Measurements from ENCODE around the gene WNT6.

The WNT6 gene

DNA sequence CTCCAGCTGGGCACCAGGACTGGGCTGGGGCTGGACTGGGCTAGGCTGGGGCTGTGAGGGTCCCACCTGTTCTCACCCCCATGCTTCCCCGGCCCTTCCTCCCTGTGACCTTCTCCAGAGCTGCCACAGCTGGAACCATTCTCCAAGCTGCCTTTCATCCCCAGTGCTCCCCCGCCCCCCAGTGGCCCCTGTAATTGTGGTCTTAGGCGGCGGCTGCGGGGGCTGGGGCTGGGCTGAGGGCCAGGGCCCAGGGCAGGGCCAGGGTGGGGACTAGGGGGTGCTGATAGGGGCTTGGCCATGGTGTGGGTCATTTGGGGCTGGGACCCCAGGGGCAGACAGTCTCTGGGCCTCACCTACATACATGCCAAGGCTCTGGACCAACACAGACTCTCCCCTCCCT, 18.3 kb downstream of the WNT6 start:
- DNase-seq (ENCODE audit: low read depth, low spot score), result no peak

- no peak for DNase-seq (ENCODE audit: low read depth, low spot score)
Measured at GRCh38 chr2:218878486-218878885, 18.9 kb downstream of the WNT6 start.

- no peak for DNase-seq (ENCODE audit: low read depth, low spot score)
Measured at GRCh38 chr2:218878926-218879761, 19.5 kb downstream of the WNT6 start.

- no peak for DNase-seq (ENCODE audit: low read depth, low spot score)
Measured at GRCh38 chr2:218879776-218880101, 20.1 kb downstream of the WNT6 start.

DNA sequence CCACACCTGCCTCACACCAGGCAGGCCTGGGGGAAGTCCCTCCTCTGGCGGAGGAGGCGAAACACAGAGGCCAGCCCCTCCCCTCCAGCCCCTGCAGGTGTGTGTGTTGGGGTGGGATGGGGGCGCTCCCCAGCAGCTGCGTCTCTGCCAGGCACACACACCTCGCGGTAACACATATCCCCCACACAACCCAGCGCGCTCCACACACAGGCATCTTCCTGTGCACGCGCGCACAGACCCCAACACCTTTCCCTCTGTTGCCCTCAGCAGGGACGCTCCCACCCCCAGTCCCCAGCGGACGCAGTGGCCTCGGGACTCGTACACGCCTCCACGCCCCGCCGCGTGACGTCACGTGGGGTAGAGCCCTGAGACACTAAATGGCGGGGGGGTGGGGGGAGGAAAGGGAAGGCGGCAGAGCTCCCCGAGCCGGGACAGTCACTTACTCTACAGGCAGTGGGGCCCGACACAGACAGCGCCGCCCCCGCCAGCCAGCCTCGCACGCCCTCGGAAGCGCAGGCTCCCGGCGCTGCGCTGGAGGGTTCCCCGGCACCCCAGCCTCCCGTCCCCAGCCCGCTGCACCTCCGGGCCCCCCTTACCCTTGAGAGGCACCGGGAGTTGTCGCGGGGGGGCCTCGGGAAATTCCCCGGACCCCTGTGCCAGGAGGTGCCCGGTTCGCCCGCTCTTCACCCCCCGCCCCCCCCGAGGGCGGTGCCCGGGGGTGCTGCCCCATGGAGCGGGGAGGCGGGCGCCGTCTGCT, 20.7 kb downstream of the WNT6 start, which contains the start of gene WNT10A:
WNT10A (plus strand) TSS at position 751 of the 757 bp plus-strand sequence. CDS start 144 bp downstream, outside the sequence.
- DNase-seq (ENCODE audit: low read depth, low spot score), result no peak

DNA sequence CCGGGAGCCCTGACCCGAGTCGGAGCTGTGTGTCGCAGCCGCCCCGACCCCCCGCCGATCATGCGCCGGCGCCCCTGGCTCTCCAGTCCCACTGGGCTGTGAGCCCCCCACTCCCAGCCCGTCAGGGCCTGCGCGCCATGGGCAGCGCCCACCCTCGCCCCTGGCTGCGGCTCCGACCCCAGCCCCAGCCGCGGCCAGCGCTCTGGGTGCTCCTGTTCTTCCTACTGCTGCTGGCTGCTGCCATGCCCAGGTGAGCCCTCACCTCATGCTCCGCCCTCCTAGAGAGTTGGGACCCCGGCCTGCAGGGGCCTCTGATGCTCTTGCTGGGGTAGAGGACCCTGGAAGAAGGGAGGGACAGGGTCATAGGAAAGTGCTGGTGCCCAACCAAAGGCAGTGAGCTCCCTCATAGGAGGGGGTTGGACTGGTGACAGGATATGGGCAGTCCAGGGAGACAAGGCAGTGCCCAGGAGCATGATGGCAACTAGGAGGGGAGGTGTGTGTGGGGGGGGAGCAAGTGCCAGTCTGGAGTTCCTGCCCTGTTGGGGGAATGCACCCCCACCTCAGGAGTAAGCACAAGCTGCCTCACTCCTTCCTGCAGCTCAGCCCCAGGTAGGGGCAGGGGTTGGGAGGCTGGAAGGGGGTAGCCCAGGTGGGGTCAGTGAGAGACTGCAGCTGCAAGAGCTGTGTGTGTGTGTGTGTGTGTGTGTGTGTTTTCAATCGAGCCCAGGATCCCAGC, 21.4 kb downstream of the WNT6 start:
- no peak for DNase-seq (ENCODE audit: low read depth, low spot score)

GRCh38 chr2:218881744-218882460, 22.3 kb downstream of the WNT6 start:
- DNase-seq (ENCODE audit: low read depth, low spot score), result no peak

DNA sequence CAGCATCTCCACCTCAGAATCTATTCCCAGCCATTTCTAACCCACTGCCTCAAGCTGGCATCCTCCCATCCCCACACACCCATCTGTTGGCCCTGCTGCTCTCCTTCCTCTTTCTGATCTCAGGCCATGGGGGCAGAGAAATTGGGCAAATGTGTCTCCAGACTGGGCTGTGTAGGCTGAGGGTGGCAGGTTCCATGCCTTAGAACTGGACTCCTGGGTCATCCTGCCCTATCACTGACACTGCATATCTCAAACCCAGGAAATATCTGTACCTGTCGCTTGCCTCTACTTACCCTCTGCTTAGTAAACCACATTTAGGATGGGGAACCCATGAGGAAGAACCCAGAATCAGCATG, 22.8 kb downstream of the WNT6 start:
- DNase-seq (ENCODE audit: low read depth, low spot score), result no peak

DNA sequence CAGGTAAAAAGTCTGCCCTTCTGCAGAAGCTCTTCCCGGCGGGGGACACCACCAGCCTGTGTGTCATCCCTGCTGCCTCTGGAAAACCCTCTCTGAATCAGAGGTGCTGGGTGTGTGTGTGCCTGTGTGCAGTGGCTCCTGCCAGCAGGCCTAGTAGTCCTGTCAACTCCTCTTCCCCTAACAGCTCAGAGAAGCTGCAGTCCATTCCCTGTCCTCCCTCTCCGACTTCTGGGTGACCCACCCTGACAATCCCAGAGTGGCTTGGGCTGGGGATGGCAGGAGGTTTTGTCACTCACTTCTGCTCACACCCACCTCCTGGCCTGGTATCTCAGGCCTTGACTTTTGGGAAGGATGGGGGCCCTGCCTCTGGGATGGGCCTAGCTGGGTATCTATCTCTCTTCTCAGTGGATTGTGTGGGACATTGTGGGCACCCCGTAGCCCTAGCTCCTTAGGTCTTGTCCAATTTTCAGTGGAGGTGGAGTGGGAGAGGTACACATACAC, 23.3 kb downstream of the WNT6 start:
- DNase-seq (ENCODE audit: low read depth, low spot score), result no peak

- DNase-seq (ENCODE audit: low read depth, low spot score), result no peak
Measured at GRCh38 chr2:218883491-218884490, 24.2 kb downstream of the WNT6 start.

DNA sequence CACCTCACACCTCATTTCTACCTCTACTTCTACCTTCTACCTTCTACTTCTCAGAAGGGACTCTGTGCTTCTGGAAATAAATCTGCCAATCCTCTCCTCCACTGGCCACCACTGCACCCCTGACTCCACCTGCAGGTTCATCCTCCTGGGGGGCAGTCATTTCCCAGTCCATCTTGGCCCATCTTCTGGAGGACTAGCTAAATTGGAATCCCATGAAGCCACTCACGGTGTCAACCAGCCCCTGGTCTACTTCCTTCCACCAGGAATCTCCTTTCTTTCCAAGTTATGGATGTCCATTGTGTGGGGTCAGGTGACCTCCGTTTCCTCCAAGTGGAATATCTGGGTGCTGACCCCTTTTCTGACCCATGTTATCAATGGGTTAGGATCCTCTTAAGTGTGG, 24.9 kb downstream of the WNT6 start:
- no peak for DNase-seq (ENCODE audit: low read depth, low spot score)

DNA sequence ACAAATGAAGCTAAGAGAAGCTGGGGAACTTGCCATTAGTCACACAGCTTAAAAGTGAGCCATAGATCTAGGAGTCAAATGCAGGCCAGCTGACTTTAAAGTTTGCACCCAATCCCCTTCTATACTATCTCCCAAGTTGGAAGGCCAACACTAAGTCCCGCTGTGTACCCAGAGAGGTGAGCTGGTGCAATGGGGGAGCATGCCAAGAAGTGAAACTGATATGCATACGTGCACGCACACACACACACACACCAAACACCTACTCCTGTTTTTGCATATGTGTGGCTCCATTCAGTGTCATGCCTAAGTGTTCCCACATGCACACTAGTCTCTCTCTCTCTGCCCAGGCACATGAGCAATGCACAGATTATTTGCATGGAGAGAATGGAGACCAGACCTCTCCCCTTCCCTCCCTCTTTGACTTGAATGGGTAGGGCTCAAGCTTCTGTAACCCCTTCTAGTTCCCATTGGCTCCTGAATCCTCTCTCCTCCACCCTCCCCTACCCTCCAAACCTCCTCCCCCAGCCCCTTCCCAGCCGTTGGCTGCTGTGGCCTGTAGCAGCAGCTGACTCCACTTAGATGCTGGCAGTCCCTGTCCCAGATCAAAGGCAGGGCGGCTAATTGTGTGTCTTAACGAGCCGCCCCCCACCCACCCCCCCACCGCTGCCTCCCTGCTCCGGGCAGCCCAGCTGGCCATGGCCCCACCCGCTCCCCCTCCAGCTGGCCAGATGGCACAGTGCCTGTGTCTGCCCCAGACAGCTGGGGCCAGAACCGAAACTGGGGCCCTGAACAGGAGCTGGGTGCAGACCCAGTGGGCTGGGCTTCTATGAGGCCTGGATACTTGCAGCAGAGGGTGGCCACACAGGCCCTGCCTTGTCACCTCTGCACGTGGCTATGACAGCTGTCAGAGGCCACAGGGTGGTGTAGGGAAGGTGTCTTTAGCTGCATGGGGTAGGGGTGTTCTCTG, 26.7 kb downstream of the WNT6 start:
- no peak for DNase-seq (ENCODE audit: low read depth, low spot score)

- DNase-seq (ENCODE audit: low read depth, low spot score), result no peak
Measured at GRCh38 chr2:218887079-218887478, 27.5 kb downstream of the WNT6 start.

DNA sequence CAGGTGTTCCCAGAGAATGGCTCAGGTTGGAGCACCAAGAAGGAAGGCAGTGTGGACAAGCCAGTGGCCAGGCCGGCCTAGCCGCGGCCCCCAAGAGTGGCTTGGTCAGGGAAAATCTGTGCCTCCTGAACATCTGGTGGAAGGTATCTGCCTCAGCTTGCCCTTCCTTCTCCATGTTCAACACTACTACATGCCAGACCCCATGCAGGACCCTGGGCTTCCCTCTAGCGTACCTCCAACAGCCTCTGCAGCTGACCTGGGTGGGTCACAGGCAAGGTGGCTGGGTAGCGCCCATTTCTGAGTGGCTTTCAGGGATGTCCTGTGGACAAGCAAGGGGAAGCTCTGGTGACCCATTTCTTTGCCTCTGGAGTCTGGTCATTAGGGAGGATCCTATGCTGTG, 28.7 kb downstream of the WNT6 start:
- no peak for DNase-seq (ENCODE audit: low read depth, low spot score)

- DNase-seq (ENCODE audit: low read depth, low spot score), result no peak
Measured at GRCh38 chr2:218889937-218890336, 30.3 kb downstream of the WNT6 start.

- DNase-seq (ENCODE audit: low read depth, low spot score), result no peak
Measured at GRCh38 chr2:218890369-218890768, 30.8 kb downstream of the WNT6 start.

DNA sequence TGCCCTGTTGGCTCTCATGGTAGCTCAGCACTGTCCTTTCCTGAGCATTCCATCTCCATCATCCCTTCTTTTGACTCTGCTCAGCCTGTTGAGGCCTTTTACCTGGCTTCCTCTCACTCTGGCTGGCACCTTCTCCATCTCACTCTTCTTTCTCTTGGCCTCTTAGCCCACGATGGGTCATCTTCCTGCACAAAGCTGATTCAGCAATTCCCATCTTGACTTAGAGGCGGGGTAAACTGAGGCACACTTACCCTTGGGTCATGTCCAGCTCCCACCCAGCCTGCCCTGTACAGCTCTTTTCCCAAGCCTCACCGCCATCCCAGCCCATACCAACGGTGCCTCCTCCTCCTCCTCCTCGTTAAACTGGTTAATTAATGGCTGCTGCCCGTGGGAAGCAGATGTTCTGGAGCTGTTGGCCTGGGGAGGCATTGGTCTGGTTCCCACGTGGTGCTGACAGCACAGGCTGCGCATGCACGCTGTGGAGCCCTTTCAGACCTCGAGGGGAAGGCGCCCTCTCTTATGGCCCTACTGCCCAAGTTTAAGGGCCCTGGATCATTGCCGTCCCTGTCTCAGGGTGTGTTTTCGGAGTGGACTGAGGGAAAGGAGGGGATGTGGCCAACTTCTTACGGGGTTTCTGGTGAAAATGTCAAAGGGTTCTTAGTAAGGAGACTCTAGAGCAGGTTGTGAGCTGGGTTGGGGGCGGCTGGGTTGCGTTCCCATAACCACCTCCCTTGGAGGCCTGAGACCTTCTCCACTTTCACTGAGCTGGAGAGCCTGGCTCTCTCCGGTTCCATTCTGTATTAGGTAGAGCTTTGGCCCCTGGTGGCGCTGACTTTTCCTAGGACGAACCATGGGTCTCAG, 31.9 kb downstream of the WNT6 start:
- DNase-seq (ENCODE audit: low read depth, low spot score), result no peak

DNA sequence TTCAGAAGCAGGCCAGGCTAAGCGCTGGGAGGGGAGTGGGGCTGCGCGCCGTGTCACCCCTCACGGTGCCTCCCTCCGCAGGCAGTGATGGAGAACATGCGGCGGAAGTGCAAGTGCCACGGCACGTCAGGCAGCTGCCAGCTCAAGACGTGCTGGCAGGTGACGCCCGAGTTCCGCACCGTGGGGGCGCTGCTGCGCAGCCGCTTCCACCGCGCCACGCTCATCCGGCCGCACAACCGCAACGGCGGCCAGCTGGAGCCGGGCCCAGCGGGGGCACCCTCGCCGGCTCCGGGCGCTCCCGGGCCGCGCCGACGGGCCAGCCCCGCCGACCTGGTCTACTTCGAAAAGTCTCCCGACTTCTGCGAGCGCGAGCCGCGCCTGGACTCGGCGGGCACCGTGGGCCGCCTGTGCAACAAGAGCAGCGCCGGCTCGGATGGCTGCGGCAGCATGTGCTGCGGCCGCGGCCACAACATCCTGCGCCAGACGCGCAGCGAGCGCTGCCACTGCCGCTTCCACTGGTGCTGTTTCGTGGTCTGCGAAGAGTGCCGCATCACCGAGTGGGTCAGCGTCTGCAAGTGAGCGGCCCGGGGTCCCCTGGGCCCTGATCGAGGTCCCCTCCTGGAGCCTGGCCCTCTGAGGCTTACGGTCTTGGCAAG, 33.2 kb downstream of the WNT6 start:
- no peak for DNase-seq (ENCODE audit: low read depth, low spot score)
